HG03095 (cell line): Measurements from ENCODE around the gene CYP27B1.

Source experiments
- ATAC-seq: cut with Tn5 transposase; IDR thresholded peaks from one replicate; pipeline ENCODE4 v1.9.1; 2021; ENCODE audit warnings: moderate library complexity; ENCODE audit not compliant: unreplicated experiment

The CYP27B1 gene

DNA sequence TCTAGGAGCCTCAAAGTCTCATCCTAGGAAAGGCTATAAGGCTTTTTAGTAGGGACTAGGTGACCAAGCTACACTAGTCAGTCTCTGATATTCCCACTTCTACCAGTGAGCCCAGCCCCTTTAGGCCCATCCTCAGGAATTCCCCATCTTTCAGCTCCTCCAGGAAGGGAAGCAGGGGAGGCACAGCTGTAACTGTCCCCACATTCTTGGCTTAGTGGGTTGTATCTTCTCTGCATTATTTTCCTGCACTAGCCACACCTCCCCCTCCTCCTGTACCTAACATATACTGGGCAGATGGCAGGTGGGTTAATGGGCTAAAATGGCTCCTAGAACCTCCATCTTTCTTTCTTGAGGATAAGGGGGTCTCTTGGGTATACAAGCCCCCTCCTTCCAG lies 424 bp upstream of the CYP27B1 start:
- no peak for ATAC-seq

DNA sequence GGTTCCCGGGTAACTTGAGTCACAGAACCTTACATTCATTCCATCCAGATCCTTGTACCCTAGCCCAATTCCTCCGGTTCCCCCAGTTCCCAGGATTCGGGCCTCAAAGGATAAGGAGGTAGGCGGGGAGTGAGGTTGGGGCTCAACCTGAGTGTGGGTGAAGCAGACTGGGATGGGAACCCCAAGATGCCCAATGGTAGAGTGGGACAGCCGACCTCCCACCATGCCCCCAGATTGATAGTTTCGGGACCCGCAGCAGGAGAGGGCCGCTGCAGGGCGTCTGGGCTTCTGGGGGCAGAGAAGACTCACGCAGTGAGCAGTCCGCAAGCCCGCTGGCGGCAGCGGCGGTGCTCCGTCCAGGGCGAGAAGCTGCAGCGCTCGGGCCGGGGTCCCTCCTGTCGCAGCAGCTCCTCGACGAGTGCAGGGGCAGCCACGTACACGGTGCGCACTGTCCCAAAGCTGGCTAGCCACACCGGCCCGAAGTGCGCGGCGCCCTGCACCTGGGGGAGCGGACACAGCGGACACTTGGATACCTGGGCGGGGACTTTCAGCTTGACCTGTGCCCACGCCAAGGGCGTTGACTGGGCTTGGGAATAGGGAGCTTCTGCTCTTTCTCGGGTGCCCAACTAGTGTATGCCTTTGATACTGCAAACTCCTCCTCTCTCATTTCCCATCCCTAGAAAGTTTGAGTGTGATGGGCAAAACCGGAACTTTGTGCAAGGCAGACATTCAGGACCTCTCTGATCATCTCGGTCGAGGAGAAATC lies 997 bp downstream of the CYP27B1 start:
- ATAC-seq: no peak

DNA sequence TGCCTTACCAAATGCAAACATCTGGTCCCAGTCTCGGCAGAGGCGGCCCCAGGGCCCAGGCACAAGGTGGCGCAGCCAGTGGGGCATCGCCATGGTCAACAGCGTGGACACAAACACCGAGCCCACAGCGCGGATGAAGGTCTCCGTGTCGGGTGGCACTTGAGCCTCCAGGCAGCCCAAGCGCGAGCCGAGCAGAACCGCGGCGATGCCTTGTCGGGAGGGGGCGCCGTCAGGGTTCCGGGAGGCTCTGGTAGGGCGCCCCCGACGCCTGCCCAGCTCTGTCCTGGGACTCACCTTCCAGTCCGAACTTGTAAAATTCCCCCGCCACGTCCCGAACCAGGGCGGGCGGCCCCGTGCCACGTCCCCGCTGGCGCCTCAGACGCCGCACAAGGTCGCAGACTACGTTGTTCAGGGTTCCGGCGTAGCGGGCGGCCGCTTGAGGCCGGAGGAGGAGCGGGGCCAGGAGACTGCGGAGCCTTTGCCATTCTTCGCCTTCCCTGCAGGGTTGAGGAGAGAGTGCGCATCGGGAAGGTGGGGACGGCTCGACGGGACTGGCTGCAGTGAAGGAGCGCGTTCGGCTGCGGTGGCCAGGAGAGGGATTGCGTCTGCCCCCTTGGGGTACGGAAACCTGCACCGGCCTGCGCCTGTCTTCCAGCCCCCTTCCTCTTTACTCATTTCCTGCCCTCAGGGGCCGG lies 1.7 kb downstream of the CYP27B1 start:
- ATAC-seq: peak; percentile 46

DNA sequence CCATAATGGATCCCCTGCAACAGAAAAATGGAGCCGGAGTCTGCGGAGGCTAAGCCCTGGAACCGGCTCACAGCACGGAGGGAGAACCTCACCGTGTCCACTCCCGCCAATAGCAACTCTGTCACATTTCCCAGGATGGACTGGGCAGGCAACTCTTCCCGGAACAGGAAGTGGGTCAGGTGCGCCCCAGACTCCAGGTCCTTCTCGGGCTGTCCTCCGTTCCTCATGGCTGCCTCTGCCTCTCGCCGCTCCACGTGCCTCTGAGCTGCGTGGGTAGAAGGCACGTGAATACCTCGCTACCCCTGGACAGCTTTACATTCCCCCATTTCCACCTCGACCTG lies 2.2 kb downstream of the CYP27B1 start:
- no peak for ATAC-seq

DNA sequence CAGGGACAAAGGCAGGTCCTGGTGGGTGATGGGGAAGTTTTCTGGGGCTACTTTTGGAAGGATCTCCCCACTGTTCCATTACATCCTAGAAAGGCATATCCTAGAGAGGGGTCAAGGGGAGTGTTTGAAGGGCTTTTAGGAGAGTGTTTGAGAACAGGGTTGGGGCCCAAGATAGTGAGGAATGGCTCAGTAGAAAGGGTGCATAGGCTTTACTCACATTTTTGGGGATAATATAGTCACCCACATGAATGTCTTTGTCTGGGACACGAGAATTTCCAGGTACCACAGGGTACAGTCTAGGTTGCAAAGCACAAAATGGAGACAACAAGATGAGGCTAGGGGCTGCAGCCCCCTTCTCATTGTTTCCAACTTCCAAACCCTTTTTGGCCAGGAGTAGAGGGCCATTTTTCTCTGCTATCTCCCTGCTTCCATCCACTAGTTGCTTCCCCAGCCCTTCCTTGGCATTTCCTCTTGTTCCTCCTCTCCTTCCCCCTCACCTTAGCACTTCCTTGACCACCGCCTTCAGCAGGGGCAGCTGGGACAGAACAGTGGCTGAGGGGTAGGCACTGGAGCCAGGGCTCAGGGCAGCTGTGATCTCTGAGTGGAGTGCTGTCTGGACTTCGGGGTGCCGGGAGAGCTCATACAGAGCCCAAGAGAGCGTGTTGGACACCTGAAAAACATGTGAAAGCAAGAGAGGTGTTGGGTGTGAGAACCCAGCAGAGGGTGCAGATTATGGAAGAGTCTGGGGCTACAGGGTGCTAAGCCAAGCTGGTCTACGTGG lies 2.8 kb downstream of the CYP27B1 start:
- no peak for ATAC-seq

DNA sequence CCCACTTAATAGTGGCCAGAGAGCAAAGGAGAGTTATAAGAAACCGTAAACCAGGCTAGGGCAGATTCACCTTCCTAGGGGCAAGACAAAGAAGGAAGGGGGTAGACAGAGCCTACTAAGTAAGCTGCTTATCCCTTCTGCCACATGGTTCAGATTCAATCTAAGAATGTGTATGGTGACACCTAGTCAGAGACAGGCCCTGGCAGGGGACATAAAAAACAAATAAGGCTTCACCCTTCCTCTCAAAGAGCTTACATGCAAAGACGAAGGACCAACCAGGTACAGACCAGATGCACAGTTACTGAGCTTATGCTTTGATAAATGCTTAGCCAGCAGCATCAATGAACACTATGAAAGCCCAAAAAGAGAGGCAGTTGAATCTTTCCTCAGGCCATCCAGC lies 4.4 kb downstream of the CYP27B1 start:
- no peak for ATAC-seq

DNA sequence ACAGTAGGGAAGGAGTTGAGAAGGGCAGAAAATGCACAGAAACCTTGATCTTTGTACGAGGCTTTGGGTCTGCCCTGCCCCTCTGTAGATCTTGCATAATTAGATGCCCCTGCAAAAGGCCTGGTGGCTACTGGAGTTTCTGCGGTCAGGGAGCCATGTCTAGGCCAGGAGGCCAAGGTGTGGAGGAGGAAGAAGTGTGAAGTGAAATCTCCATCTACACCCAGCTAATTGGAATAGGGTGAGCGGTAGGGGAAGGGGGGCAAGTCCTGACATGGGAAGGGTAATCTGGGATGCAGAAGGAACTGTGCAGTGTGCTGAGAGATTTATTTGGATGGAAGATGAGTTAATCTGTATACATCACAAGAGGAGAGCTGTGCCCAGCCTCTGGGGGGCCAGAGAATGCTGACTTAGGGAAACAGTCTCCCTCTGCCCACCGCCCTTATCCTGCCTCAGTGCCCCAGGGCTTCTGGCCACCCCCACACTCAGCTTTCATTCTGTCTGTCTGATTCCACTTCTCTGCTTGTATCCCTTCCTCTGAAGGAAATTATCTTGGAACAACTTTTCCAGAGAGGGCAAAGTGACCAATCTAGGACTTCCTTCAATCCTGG lies 5.4 kb downstream of the CYP27B1 start:
- ATAC-seq: no peak

DNA sequence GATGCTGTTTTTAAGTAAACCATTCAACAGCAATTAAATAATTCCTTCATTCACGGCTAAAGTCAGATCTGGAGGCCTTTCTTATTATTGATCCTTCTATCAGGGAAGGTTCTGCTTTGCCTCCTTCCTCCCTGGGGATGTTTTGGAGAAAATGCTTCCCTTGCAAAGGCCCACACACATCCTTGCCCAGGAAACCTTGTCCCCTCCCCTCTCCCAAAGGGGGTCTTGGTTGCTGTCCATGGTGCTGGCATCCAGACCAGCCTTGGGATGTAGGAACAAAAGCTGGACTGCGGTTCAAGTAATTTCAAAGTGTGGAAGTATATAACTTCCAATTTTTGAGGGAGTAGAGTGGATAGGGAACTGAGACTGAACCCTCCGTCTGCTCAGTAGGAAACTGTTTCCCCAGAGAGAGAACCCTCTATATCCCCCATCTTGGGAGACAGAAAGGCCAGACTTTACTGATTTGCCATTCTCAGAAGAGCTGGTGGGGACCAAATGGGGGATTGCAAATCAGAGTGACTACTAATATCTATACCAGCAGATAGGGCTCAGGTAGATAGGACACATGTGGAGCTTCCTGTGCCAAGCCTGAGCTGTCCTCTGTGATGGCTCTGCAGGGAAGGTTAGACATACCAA lies 6.4 kb downstream of the CYP27B1 start:
- no peak for ATAC-seq

DNA sequence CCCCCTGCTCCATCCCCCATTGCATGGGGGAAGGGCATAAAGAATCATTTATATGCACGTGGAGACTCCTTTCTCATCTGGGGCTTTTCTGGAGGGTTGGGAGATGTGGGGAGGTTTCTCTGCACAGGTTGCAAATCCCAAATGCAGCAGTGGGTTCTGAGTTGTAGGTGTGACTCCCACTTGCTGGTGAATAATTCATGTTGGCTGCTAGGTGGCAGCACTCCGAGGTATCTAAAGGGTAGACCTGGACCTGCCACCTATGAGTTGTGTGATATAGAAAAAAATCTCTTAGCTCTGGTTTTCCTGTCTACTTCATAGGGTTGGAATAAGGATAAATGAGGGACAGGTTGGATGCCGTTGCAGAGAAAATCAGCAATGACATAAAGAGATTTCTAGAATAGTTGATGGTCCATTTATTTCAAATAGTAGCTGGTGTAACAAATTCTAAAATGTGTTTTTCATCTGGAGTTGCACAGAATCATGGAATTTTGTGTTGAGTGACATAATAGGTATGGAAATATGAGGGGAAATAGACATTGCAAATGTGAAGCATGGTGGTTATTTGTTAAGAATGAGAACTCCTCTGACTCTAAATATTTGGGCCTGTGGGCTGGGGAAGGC lies 7.4 kb downstream of the CYP27B1 start:
- no peak for ATAC-seq

DNA sequence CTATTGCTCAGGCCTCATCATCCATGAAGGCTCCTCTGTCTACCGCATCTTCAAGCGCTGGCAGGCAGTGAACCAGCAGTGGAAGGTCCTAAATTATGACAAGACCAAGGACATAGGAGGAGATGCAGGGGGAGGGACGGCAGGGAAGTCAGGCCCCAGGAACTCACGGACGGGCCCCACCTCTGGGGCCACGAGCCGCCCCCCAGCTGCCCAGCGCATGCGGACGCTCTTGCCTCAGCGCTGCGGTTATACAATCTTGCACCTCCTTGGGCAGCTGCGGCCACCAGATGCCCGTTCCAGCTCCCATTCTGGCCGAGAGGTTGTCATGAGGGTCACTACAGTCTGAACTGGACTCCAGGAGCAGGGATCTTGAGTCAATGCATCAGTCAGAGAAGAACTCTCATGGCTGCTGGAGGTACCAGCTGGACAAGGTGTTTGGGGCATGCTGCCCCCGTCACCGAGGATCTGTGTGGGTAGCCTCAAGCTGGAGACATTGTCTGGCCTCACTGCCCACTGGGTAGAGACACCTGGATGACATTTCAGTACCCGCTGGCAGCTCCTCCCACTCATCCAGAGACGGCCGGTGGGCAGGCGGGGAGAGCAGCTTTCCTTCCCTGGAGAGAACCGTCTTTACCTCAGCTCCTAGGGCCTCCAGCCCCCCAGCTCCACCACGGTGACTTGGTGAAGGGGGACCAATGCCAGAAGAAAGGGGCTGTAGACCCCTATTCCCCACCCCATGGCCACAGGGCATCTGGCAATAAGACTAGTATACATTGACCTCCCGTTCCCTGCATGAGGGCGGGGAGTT lies 8.1 kb downstream of the CYP27B1 start:
- no peak for ATAC-seq

DNA sequence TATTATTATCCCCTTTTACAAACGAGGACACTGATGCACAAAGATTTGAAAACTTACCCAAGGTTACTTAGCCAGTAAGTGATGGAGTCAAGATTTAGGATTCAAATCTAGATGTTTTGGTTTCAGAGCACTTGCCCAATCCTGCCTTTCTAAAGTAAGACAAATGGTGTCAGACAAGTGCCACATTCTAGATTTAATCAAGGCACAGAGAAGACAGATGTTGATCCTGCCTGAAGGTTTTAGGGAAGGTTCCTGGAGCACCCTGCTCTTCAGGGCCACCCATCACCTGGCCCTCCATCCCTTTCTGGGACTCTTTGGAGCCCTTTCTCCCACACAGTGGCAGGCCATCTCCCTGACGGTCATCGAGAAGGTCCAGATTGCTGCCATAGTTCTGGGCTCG lies 9.1 kb downstream of the CYP27B1 start:
- ATAC-seq: no peak

DNA sequence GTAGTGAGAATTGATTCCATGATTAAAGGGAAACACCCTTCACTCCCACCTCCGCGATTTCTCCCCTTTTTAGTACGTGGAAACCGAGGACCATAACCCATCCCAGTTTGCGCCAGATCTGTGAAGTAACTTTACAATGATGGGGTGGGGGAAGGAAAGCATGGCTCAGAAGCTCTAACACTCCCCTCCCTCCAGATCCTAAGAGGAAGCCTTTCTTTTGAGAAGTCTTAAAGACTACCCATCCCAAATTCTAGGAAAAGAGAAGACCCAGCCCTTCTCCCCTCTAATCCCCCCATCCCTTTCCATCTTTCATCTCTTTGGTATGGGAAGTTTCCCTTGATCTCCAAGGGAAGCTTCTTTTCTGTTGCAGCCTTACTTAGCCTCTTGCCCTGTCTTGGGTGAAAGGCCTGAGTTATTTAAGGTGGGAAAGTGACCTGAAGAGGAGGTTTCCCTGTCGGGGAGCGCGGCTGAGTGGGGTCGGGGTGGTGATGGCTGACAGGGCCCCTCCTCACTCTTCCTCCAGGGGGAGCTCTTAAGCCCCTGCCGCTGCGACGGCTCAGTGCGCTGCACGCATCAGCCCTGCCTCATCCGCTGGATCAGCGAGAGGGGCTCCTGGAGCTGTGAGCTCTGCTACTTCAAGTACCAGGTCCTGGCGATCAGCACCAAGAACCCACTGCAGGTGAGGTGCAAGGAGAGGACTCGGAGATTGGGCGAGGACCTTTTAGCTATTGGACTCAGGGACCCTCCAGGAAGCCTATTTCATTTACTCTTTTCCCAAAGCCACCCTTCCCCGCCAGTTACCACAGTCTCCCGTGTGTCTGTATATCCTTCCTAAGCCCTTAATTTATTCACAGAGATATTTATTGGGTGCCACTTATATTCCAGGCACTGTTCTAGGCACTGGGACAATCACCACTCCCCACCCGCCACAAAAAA lies 10.2 kb downstream of the CYP27B1 start:
- ATAC-seq: no peak

DNA sequence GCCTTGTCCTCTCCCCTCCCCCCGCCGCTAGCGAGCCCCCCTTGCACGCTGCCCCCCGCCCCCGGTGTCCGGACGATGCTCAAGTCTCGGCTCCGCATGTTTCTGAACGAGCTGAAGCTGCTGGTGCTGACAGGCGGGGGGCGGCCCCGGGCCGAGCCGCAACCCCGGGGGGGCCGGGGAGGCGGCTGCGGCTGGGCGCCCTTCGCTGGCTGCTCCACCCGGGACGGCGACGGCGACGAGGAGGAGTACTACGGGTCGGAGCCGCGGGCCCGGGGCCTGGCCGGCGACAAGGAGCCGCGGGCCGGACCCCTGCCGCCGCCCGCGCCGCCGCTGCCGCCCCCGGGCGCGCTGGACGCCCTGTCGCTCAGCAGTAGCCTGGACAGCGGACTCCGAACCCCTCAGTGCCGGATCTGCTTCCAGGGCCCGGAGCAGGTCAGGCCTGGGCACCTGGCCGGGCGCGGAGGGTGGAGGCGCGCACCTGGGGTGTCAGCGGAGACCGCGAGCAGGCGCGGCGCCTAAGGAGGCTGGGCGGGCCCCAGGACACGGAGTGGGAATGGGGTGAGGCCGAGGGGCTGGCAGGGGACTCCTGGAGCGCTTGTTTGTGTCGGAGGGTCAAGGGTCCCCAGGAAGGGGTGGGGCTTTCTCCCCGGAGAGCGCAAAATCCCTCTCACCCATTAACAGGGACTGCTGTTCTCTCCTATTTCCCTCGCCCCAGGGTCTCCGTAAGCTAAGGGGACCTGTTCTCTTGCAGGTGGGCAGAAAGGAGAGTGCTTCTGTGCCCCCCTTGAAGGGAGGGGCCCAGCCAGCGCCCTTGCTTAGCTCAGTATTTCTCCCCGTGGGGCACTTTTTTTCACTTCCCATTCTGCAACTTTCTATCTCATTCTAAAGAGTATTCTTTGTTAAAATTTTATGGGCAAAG lies 11.2 kb downstream of the CYP27B1 start:
- no peak for ATAC-seq

DNA sequence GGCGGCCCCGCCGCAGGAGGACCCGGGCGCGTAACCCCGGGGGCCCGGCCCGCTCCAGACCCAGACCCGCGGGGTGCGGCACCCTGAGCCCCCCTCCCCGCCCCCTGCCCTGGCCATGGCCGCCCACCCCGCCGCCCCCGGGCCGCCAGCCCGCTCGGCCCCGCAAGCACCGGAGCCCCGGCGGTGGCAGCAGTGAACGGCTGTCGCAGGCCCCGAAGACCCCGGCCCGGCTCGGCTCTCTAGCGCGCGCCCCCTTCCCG lies 11.8 kb downstream of the CYP27B1 start:
- no peak for ATAC-seq

DNA sequence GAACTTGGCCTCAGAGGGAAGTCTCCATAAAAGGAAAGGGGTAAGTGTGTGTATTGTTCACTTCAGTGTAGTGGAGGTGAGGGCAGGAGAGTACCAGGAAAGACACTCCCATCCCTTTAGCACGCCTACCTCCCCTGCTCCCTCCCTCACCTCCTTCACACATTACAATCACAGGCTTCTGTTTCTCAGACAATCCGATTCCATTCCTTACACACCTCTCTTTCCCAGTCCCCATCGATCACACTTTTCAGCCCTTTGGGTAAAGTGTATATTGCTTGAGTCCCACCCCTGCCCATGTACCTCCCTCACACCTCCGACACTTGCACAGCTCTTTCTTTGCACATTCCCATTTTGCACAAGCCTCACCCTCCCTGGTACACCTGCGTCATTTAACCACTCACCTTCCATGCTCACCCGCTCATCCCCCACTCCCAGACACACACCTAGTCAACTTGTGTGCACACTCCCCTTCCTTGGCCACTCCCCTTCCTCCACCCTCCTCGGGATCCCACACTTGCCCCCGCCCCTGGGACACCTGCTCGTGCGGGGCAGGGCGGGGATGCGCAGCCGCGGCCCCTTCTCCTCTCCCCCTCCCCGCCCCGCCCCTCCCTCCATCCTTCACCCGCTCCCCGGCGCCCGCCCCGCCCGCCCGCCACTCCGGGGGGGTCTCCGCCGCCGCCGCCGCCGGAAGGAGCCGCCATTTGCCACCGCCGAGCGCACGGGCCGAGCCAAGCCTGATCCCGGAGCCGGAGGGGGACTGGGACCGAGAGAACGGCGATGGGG lies 12.3 kb downstream of the CYP27B1 start, which contains the start of gene MARCHF9:
Gene MARCHF9 (plus strand): TSS at position 693 of the 783 bp plus-strand sequence. CDS start 426 bp downstream, outside the sequence.
- peak; percentile 39 for ATAC-seq

DNA sequence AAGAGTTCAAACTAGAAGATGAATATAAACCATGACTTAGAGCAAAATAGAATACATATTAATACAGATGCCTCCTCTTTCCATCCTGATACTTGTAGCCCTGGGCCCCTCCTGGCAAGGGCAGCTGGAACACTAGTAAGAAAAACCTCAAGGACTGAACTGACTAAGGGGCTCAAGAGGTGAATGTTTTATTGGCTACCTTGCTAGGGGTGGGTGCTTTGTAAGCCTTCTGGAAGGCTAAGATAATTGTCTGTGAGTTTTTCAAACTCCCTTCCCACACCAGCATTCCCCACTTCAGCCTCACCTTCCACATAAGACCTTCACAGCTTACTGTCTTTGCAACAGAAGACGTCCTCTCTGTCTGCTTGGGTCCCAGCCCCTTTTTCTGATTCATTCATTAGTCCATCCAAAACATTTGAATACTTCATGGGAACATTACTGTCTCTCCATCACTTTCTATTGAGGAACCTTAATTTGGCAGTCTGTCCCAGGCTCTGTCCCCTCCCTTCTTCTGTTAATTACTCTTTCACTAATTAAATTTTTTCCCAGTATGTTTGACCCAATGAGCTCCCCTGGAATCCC lies 13.0 kb downstream of the CYP27B1 start:
- ATAC-seq: no peak

DNA sequence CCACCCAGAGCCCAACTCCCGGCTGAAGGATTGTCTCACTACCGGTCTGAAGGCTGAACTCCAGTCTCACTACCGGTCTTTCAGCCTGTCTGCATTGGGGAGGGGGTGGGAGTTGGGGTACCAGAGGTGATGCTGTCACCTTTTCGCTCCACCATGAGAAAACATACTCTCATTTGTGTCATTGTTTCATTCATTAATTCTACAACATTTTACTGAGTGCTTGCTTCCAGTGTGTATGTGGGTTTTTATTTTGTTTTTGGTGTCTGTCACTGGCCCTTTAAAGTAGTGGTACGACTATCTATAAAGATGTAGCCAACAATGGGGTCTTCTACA lies 14.2 kb downstream of the CYP27B1 start:
- ATAC-seq: no peak
